ENCODE measurements around the gene WDR33. TPM values are rescaled to one million over a fixed set of nuclear protein-coding genes. Genes with fewer than 3 reads are reported as not detected.

Gene WDR33
- total and polyA plus RNA-seq, 7 donors = 11.2 to 38.9 (median 32.7) TPM

DNA sequence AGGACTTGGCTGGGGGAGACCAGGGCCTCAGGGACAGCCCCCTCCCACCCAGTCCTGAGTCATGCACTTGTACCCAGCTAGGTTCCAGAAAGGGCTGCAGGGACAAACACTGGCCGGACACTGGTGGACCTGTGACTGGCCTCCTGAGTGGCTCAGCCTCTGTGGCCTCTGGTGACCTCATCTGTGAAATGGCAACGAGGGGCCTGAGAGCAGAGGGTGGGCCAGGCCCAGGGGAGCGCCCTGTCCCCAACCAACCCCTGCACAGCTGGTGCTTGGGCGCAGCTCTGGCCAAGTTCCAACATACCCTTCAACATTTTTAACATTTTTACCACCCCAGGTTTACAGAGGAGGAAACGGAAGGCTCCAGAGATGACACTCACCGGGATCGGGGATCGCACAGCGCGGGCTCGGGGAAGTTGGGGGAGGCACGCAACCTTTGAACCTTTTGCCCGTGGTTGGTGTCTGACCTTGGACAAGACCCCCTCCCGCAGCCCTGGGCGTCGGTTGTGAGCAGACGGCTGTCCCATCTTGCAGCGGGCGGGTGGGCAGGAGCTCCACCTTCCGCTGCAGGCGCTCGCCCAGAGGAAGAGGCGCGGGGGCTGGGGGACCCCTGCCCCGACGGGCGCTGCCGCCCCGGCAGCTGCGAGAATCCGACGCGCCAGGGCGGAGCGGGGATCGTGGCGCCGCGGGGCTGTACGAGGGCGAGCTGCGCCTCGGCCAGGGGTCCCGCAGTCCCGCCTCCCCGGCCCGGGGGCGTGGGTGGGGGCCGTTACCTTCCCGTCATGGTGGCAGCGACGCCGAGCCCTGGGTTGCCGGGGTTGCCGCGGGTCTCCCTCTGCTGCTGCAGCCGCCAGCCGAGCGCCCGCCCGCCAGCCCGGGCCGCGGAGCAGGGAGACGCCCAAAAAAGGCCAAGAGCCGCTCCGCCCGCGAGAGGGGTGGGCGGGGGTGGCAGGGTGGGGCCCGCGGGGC, 136.4 kb downstream of the WDR33 start:
- intact Hi-C loops (cut with DNase I) = no loop called here
- peaks cover 0 to 12% (median 7%) of the 10 kb centered on the region in 3 donors for H3K27me3 ChIP-seq (ENCODE audit: insufficient read depth in 3 of 3, low read length in 2 of 3)
- 7 to 14% (median 14%) methylated on average over 50 to 72 of the region's 72 CpGs for WGBS, 3 donors
- peak overlapping the region; percentile 49 for H3K27ac ChIP-seq
- no peaks in the 10 kb centered on the region for H3K36me3 ChIP-seq (ENCODE audit: insufficient read depth in 1 of 2, low read depth in 1 of 2)
- DNase-seq (peak; percentile 48 to 65), ATAC-seq (peak; percentile 29 to 64 (median 47))
- no peaks in the 10 kb centered on the region for H3K9me3 ChIP-seq
- peak overlapping the region; percentile 76 for H3K4me3 ChIP-seq
- peaks cover 3% of the 10 kb centered on the region for H3K4me1 ChIP-seq
- TF ChIP-seq, protein P1, sequence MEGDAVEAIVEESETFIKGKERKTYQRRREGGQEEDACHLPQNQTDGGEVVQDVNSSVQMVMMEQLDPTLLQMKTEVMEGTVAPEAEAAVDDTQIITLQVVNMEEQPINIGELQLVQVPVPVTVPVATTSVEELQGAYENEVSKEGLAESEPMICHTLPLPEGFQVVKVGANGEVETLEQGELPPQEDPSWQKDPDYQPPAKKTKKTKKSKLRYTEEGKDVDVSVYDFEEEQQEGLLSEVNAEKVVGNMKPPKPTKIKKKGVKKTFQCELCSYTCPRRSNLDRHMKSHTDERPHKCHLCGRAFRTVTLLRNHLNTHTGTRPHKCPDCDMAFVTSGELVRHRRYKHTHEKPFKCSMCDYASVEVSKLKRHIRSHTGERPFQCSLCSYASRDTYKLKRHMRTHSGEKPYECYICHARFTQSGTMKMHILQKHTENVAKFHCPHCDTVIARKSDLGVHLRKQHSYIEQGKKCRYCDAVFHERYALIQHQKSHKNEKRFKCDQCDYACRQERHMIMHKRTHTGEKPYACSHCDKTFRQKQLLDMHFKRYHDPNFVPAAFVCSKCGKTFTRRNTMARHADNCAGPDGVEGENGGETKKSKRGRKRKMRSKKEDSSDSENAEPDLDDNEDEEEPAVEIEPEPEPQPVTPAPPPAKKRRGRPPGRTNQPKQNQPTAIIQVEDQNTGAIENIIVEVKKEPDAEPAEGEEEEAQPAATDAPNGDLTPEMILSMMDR (IDR thresholded peaks at IDR 0.05) = no peak

DNA sequence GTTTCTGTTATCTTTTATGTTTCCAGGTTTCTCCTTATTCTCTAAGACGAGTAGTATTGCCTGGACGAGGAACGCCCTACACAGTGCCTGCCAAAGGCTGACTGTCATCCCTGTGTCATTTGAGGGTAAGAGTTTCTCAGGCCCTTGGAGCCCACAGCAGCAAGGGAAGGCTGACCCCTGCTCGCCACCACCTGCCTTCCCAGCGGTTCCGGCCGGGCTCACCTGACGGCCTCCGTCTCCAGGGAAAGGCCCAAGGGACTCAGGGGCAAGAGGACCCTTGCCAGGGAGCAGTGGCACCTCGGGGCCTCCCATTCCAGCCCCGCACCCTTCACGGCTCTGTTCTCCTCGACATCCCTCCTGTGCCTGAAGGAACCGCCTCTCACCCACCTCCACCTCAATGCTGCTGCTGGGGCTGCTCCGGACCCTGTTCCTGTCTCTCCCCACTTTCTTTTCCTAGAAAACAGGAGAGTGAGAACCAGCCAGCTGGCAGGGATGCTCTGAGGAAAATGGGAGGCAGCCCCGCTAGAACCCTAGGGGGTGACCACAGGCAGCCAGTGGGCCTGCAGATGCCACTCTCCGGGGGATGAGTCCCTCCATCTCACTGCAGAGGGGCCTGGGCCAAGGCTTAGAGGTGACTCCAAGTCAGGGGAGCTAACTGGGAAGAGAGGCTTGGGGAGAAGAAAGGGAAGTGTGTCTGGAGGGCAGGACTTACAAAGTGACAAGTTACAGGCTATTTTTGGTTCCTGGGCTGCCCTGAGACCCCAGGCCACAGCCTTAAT, 137.5 kb downstream of the WDR33 start:
- peak in 1 of 2 donors; percentile 60 for DNase-seq
- 65 to 75% (median 71%) methylated on average over 17 of the region's 17 CpGs for WGBS, 3 donors
- Histone ChIP-seq H3K9me3 (no peaks in the 10 kb centered on the region), H3K36me3 (ENCODE audit: insufficient read depth in 1 of 2, low read depth in 1 of 2) (no peaks in the 10 kb centered on the region), H3K27ac (peak overlapping the region; percentile 49), H3K4me1 (peaks cover 3% of the 10 kb centered on the region), H3K27me3 (ENCODE audit: insufficient read depth in 3 of 3, low read length in 2 of 3) (peaks cover 0 to 12% (median 7%) of the 10 kb centered on the region in 3 donors), H3K4me3 (peak overlapping the region; percentile 76)
- TF ChIP-seq, protein P1 (IDR thresholded peaks at IDR 0.05) = no peak
- intact Hi-C loops (cut with DNase I) = no loop called here
- ATAC-seq = no peak

DNA sequence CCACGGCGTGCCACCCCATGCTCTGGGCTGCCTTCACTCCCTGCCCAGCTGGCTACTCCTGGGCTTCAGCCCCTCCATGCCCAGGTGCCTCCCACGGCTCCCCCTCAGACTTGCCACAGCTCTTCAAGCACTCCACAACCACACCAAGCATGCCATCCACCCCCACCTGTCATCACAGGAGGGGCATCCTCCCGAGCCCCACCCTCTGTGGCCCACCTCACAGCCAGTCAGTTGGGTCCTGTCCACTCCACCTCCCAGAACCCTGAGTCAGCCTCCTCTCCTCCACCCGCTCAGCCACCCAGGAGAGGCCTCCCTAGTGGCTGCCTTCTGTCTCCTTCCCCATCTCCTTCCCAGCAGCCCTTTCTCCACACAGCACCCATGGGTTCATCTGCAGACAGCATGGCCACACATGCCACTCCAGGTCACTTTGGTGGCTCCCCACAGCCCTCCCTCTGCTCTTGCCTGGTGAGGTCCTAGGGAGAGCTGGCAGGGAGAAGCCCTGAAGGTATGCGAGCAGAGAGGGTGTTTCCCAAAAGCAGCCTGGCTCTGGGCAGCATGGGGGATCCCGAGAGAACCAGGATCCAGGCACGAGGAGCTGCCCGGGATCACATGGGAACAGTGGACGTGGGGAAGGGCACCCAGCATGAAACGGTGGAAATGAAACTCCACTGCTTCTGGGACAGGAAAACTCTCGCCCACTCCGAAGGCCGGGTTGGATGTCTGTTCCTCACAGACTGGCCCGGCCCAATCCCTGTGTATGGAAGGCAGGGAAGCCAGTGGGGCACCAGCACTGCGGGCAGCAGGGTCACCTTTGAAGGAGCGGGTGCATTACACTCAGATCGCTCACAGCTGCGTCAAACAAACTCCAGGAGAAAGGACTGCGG, 138.4 kb downstream of the WDR33 start:
- TF ChIP-seq, protein P1 (IDR thresholded peaks at IDR 0.05) = no peak
- Histone ChIP-seq H3K4me1 (peaks cover 3% of the 10 kb centered on the region), H3K27me3 (ENCODE audit: insufficient read depth in 3 of 3, low read length in 2 of 3) (peaks cover 0 to 12% (median 7%) of the 10 kb centered on the region in 3 donors), H3K27ac (peak overlapping the region; percentile 30), H3K36me3 (ENCODE audit: insufficient read depth in 1 of 2, low read depth in 1 of 2) (no peaks in the 10 kb centered on the region), H3K4me3 (peak overlapping the region; percentile 76), H3K9me3 (no peaks in the 10 kb centered on the region)
- WGBS, 3 donors = 63 to 78% (median 70%) methylated on average over 20 of the region's 20 CpGs
- ATAC-seq = peak in 1 of 4 donors; percentile 1
- DNase-seq = peak in 1 of 2 donors; percentile 50
- intact Hi-C loops (cut with DNase I) = no loop called here

DNA sequence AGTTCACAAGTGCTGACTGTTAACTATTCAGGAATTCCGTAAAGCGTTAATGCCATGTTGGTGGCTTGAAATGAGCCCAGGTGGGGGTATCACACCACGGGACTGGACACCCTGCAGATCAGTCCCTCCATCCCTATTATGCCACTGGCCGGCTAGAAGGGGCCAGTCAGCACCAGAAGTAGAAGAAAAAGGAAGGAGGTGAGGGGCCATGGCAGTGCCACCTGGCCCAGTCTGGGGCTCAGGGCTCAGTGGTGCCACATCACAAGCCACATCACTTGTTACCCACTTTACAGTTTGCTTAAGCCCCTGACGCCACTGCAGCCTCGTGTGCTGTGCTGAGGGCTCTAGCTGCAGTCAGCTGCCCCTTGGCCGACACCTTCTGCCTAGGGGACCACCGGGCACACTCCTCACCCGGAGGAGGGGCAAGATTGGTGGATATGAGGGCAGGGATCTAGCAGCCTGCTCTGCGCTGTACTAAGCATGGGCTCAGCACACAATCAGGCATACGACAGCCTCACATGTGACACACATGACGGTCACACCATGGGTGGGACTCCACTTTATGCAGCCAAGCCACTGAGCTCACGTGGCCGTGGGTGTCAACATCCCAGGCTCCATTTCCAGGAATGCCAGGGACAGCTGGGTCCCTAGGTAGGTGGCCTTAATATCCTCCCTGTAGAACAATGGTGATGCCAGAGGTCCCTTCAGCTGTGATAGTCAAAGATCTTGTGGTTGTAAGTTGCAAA, 139.2 kb downstream of the WDR33 start:
- WGBS, 3 donors = 69 to 77% (median 71%) methylated on average over 14 of the region's 14 CpGs
- TF ChIP-seq, protein P1 (IDR thresholded peaks at IDR 0.05) = no peak
- intact Hi-C loops (cut with DNase I) = no loop called here
- ATAC-seq (no peak), DNase-seq (peak in 1 of 2 donors; percentile 38)
- Histone ChIP-seq H3K4me1 (peaks cover 3% of the 10 kb centered on the region), H3K27ac (no peak overlapping the region), H3K4me3 (no peak overlapping the region), H3K9me3 (no peaks in the 10 kb centered on the region), H3K27me3 (ENCODE audit: insufficient read depth in 3 of 3, low read length in 2 of 3) (peaks cover 0 to 12% (median 7%) of the 10 kb centered on the region in 3 donors), H3K36me3 (ENCODE audit: insufficient read depth in 1 of 2, low read depth in 1 of 2) (no peaks in the 10 kb centered on the region)

Data from psoas muscle (tissue), 8 donors.